Activated CD8-positive, alpha-beta memory T cell treated with anti-CD3 and anti-CD28 coated beads, Interleukin-2, amount 50 U/mL, for 24 hours (primary cell): ENCODE data around the gene SUMF1.
"Not testable (repeated sequence)": the region's sequence is repeated elsewhere in the genome, so short reads cannot be mapped to it uniquely, and the experiment has no call there.

Experiments used
- DNase-seq: peaks from one replicate; pipeline ENCODE4 v3.0.0-alpha.2; 2020; ENCODE audit errors: extremely low read depth

The SUMF1 gene

GRCh38 chr3:4461468-4462090 is 5.5 kb downstream of the SUMF1 start:
- DNase-seq: no peak

GRCh38 chr3:4460334-4460733 is 6.7 kb downstream of the SUMF1 start:
- no peak for DNase-seq

DNA sequence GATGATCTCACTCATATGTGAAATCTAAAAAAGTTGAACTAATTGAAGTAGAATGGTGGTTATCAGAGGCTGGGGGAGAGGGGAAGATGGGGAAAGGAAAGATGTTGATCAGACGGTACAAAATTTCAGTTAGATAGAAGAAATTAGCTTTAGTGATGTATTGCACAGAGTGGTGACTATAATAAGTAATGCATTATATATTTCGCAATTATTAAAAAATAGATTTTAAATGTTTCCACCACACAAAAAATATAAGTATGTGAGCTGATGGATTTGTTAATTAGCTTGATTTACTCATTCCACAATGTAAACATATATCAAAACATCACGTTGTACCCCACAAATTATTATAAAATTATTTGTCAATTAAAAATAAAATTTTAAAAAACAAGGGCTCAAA is 8.1 kb downstream of the SUMF1 start:
- no peak for DNase-seq

- DNase-seq: not testable (repeated sequence)
Observed at GRCh38 chr3:4456780-4457179, 10.3 kb downstream of the SUMF1 start.

DNA sequence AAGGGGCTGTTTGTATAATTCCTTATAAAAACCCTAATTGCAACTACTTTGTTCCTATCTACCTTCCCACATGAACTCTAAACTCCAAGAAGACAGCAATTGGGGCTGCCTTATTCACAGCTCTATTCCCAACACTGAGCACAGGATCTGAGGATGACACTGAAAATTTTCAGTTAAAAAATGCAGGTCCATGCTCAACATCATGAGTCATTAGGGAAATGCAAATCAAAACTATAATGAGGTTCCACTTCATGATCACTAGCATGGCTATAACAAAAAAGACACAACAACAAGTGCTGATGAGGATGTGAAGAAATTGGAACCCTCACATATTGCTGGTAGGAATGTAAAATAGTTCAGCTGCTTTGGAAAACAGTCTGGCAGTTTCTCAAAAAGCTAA is 12.9 kb downstream of the SUMF1 start:
- no peak for DNase-seq

DNA sequence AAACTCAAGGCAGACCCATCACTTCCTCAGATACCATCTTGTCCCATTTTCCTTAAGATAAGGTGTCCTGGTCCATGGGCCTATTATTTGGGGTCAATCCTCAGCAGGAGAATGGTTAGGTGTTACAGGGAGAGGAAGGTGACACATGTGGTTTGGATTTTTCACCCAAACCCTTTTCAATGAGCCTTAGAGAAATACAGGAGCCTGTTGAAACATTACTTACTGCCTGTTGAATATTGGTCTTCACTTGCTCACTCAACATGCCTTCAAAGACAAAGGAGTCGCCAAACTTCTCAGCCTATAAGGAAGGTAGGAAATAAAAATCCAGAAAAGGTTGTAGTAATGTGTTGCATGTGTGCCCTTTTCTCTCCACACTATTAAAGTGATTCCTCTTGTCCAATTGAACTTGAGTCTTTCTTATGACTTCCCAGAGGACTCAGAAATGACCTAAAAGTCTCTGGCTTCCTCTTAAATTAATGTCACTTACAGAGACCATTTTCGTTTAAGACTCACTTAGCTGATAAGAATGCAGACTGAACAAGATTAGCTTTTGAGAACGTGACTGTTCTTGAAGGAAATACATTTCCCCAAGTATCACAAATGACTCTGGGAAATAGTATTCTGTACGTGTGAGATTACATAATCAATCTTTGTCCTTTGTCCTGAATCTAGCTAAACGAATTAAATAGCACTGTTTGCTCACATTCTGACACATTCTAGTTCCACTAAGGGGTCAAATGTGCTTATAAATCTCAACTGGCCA is 17.8 kb downstream of the SUMF1 start:
- DNase-seq: no peak

GRCh38 chr3:4448187-4448586 is 18.9 kb downstream of the SUMF1 start:
- no peak for DNase-seq

- no peak for DNase-seq
Observed at GRCh38 chr3:4447295-4447999, 19.6 kb downstream of the SUMF1 start.

- DNase-seq: no peak
Observed at GRCh38 chr3:4440951-4441350, 26.1 kb downstream of the SUMF1 start.

DNA sequence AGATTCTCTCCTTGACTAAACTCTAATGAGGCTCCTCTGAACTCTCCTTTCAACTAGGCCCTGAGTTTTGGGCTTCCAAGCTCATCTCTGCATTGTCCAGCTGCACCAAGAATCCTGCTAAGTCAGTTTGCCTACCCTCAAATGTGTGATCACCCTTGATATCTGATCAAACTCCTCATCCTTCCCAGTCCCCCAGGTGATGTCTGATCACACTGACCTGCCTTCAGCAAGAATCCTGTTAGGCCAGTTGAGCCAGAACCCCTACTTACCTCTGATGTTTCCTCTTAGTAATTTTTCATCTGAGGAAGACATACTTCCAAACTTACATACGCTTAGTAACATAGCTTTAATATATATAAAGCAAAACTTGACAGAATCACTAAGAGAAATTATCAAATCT is 28.8 kb downstream of the SUMF1 start:
- no peak for DNase-seq

GRCh38 chr3:4432259-4432658 is 34.8 kb downstream of the SUMF1 start:
- no peak for DNase-seq

GRCh38 chr3:4429648-4430350 is 37.3 kb downstream of the SUMF1 start:
- no peak for DNase-seq

DNA sequence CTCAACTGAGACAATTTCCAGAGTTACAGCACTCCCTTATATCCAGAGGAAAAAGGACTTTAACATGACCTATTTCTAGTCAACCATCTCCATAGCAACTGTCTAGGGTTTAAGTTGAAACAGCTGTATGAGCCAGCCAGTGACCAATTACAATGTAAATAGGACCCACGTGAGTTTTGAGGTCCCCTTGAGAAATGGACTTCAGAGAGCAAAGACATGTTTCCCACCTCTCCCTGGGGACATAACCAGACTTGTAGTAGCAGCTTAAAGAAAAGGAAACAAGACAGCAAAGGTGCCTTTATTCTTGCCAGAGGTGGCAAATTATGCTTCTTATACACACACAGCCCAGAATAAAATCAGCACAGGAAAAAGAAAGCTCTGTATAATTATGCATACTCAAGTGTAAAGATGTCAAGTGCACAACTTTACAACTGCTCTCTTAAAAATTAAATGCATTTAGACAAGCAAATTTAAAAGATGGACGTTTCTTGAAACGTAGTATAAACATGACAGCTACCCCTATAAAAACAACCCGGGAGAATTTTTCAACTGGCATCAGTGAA is 40.2 kb downstream of the SUMF1 start:
- DNase-seq: no peak

GRCh38 chr3:4426261-4426781 is 40.7 kb downstream of the SUMF1 start:
- DNase-seq: no peak

DNA sequence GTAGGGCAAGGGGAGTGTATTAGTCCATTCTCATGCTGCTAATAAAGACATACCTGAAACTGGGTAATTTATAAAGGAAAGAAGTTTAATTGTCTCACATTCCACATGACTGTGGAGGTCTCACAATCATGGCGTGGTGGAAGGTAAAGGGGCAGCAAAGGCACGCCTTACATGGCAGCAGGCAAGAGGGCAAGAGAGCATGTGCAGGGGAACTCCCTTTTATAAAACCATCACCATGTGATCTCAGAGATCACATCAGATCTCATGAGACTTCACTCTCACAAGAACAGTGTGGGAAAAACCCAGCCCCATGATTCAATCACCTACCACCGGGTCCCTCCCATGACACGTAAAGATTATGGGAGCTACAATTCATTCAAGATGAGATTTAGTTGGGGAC is 41.4 kb downstream of the SUMF1 start:
- no peak for DNase-seq

DNA sequence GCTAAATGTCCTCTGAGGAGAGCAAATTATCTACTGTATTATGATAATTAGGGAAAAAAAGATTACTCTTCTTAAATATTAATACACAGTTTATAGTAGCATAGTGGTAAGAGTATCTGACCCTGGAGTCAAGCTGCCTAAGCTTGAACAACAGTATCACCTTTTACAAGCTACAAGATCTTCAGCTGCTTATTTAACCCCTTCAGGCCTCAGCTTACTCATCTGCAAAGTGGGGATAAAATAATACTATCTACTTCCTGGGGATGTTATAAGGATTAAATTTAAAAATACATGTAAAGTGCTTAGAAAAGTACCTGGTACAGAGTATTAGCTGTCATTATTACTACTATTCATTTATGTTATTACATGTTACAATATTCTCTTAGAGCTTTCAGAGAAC is 42.0 kb downstream of the SUMF1 start:
- DNase-seq: no peak

DNA sequence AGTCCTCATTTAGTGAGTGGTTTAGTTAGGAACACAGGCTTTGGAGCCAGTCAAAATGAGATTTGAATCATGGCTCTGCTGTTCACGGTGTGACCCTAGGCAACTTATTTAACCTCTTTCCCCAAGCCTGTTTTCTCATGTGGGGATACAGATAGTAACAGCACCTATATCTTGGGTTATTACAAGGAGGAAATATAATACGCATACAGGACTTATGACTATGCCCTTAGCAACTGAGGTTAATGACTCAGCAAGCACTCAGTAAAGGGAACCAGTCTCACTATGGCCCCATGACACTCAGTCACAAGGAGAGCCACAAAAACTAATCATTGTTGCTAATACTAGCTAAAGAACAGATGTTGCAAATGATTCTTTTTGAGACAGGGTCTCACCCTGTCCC is 45.9 kb downstream of the SUMF1 start:
- DNase-seq: no peak

DNA sequence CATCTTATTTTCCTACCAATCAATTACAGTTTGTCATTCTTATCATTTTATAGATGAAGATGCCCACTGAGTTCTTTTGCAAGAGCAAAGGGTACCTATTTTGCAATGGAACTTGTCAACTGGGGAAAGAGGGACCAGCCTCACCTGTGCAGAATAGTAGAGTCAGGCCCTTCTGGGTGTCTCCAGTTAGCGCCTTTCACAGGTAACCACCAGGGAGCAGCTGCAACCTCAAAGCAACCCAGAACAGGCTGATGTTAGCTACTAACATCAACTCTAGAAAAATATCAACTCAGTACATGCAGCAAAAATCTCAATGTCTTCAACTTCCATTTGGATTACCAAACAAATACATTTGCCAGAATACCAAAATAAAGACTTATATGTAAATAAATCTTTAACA is 47.1 kb downstream of the SUMF1 start:
- DNase-seq: no peak

DNA sequence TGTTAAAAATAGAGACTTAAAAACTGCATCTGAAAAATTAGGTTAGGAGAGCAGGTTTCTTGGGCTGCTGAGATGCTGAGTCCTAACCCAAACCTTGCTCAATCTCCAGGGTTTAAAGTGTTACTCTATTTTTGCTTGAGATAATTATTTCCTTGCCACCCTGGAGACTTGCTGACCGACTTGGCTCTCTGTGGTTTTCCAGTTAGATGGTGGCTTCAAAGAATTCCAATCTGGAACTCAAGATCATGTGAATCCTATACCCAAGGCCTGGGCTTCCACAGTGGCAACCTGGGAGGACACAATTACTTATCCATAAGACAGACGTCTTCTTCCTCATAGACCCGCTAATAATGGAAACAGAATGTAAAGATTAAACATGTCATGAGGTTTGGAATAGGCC is 47.7 kb downstream of the SUMF1 start:
- DNase-seq: no peak

GRCh38 chr3:4418156-4418555 is 48.9 kb downstream of the SUMF1 start:
- no peak for DNase-seq

- no peak for DNase-seq
Observed at GRCh38 chr3:4417449-4417848, 49.6 kb downstream of the SUMF1 start.

GRCh38 chr3:4416961-4417360 is 50.1 kb downstream of the SUMF1 start:
- DNase-seq: no peak
